Neural cell (in vitro differentiated cells): Measurements from ENCODE around the gene STARD9. TPM values are rescaled to one million over a fixed set of nuclear protein-coding genes. Genes with fewer than 3 reads are reported as not detected.

Source experiments
- H2AFZ ChIP-seq: fragments of 200-600, 300-800 bp; sonication (generic), shearing (Covaris generic); 2 replicates; pipeline ENCODE4 v1.6.0; 2014; ENCODE audit warnings: low read depth, mild to moderate bottlenecking, antibody characterized with exemption, low read length, moderate library complexity
- H3F3A ChIP-seq: fragments of 200-600 bp; shearing (Covaris generic); 2 replicates; pipeline ENCODE4 v1.6.1; 2016; ENCODE audit warnings: mild to moderate bottlenecking, moderate library complexity, mixed read lengths, antibody characterized with exemption, low read length; ENCODE audit not compliant: insufficient read depth, poor library complexity, severe bottlenecking
- H3K27ac ChIP-seq: fragments of 200-600, 300-800 bp; sonication (generic), shearing (Covaris generic); 2 replicates; pipeline ENCODE4 v1.5.1; 2014; ENCODE audit warnings: mild to moderate bottlenecking, low read length, moderate library complexity
- H3K27me3 ChIP-seq: fragments of 300-800, 200-600 bp; sonication (generic), shearing (Covaris generic); 2 replicates; pipeline ENCODE4 v1.6.0; 2014; ENCODE audit warnings: mild to moderate bottlenecking, low read depth, low read length, moderate library complexity; ENCODE audit not compliant: insufficient read depth
- H3K36me3 ChIP-seq: fragments of 300-800, 200-600 bp; sonication (generic), shearing (Covaris generic); 2 replicates; pipeline ENCODE4 v1.5.1; 2014; ENCODE audit warnings: mild to moderate bottlenecking, antibody characterized with exemption, low read length, moderate library complexity; ENCODE audit not compliant: insufficient read depth
- H3K4me2 ChIP-seq: fragments of 300-800, 200-600 bp; sonication (generic), shearing (Covaris generic); 2 replicates; pipeline ENCODE4 v1.6.0; 2014; ENCODE audit warnings: mild to moderate bottlenecking, low read length
- H3K4me3 ChIP-seq: fragments of 300-800, 200-600 bp; sonication (generic), shearing (Covaris generic); 2 replicates; pipeline ENCODE4 v1.5.1; 2014; ENCODE audit warnings: mild to moderate bottlenecking, low read length, moderate library complexity
- H3K79me2 ChIP-seq: fragments of 200-600 bp; shearing (Covaris generic); replicated peaks from 2 replicates; pipeline ENCODE4 v1.6.0; 2014; ENCODE audit warnings: mild to moderate bottlenecking, low read length, moderate library complexity; ENCODE audit not compliant: insufficient read depth
- H3K9ac ChIP-seq: fragments of 300-800, 200-600 bp; sonication (generic), shearing (Covaris generic); 2 replicates; pipeline ENCODE4 v1.6.1; 2016; ENCODE audit warnings: mild to moderate bottlenecking, low read length, mixed read lengths
- H3K9me2 ChIP-seq: fragments of 200-600 bp; shearing (Covaris generic); 2 replicates; pipeline ENCODE4 v1.6.1; 2016; ENCODE audit warnings: mild to moderate bottlenecking, low read length, mixed read lengths; ENCODE audit not compliant: insufficient read depth
- H3K9me3 ChIP-seq: fragments of 200-600, 300-800 bp; sonication (generic), shearing (Covaris generic); 2 replicates; pipeline ENCODE4 v1.6.1; 2016; ENCODE audit warnings: mild to moderate bottlenecking, mixed run types, low read length, moderate library complexity, mixed read lengths
- H4K20me1 ChIP-seq: fragments of 200-600 bp; shearing (Covaris generic); 2 replicates; pipeline ENCODE4 v1.6.1; 2016; ENCODE audit warnings: mild to moderate bottlenecking, mixed run types; ENCODE audit not compliant: insufficient read depth
- CTCF ChIP-seq: fragments of 450-650 bp; IDR thresholded peaks from 2 replicates; pipeline ENCODE4 v1.5.1; 2014; ENCODE audit warnings: antibody characterized with exemption, mild to moderate bottlenecking, moderate library complexity; ENCODE audit not compliant: poor library complexity, severe bottlenecking
- EP300 ChIP-seq: fragments of 450-650 bp; conservative IDR thresholded peaks from 2 replicates; pipeline ENCODE4 v1.6.1; 2014; ENCODE audit warnings: antibody characterized with exemption, mild to moderate bottlenecking, moderate library complexity; ENCODE audit not compliant: poor library complexity, severe bottlenecking
- EZH2 ChIP-seq: fragments of 200-600, 300-800 bp; shearing (Covaris generic), sonication (generic); IDR thresholded peaks from 2 replicates; pipeline ENCODE4 v1.6.1; 2014; ENCODE audit warnings: antibody characterized with exemption, low read length, borderline replicate concordance, mild to moderate bottlenecking; ENCODE audit not compliant: insufficient read depth, poor library complexity, severe bottlenecking
- MXI1 ChIP-seq: fragments of 450-650 bp; conservative IDR thresholded peaks from 2 replicates; pipeline ENCODE4 v1.6.1; 2014; ENCODE audit warnings: antibody characterized with exemption, mild to moderate bottlenecking; ENCODE audit not compliant: poor library complexity, severe bottlenecking
- POLR2AphosphoS5 ChIP-seq: IDR thresholded peaks from 2 replicates; pipeline ENCODE4 v1.6.1; 2012
- RAD21 ChIP-seq: fragments of 450-650 bp; conservative IDR thresholded peaks from 2 replicates; pipeline ENCODE4 v1.6.1; 2014; ENCODE audit warnings: antibody characterized with exemption, mild to moderate bottlenecking, moderate library complexity
- REST ChIP-seq: IDR thresholded peaks from 2 replicates; pipeline ENCODE4 v1.6.1; 2012; ENCODE audit warnings: borderline replicate concordance
- SMC3 ChIP-seq: fragments of 450-650 bp; conservative IDR thresholded peaks from 2 replicates; pipeline ENCODE4 v1.6.1; 2014; ENCODE audit warnings: antibody characterized with exemption, mild to moderate bottlenecking, moderate library complexity; ENCODE audit not compliant: poor library complexity
- TAF1 ChIP-seq: IDR thresholded peaks from 2 replicates; pipeline ENCODE4 v1.6.1; 2012; ENCODE audit warnings: low read depth
- polyA plus RNA-seq: library from polyadenylated mRNA; depleted of rRNA; stranded (reverse); fragments of >200 nt; gene quantifications from 2 replicates; pipeline ENCODE4 v1.2.3, GENCODE V29; 2014

STARD9 gene
- polyA plus RNA-seq, 1 donor from 2014 or later = 6.4 TPM

- Histone ChIP-seq H3K36me3 (no peaks in the 10 kb centered on the region), H2AFZ (no peak overlapping the region)
- TF ChIP-seq EP300 = no peak
- no peak for TF ChIP-seq RAD21
- no peak for TF ChIP-seq CTCF
- TF ChIP-seq EZH2 = no peak
- TF ChIP-seq SMC3 = no peak
- no peak for TF ChIP-seq TAF1
- TF ChIP-seq POLR2AphosphoS5 = no peak
- no peak for TF ChIP-seq MXI1
- no peak for TF ChIP-seq REST
Observed at GRCh38 chr15:42692997-42693396, 117.6 kb downstream of the STARD9 start.

GRCh38 chr15:42693496-42693895, 118.1 kb downstream of the STARD9 start:
- H3K4me2 ChIP-seq = no peak overlapping the region
- H3K9me2 ChIP-seq = no peaks in the 10 kb centered on the region
- no peak overlapping the region for H2AFZ ChIP-seq
- no peaks in the 10 kb centered on the region for H4K20me1 ChIP-seq
- H3F3A ChIP-seq = no peaks in the 10 kb centered on the region
- H3K79me2 ChIP-seq = no peaks in the 10 kb centered on the region
- TF ChIP-seq EP300 = no peak
- TF ChIP-seq EZH2 = no peak
- no peak for TF ChIP-seq REST
- TF ChIP-seq MXI1 = no peak
- no peak overlapping the region for H3K9ac ChIP-seq
- H3K9me3 ChIP-seq = no peaks in the 10 kb centered on the region
- no peak overlapping the region for H3K27ac ChIP-seq
- H3K27me3 ChIP-seq = no peaks in the 10 kb centered on the region
- no peaks in the 10 kb centered on the region for H3K36me3 ChIP-seq
- H3K4me3 ChIP-seq = no peak overlapping the region

More at GRCh38 chr15:42692997-42693396, 117.6 kb downstream of the STARD9 start:
- Histone ChIP-seq H3K79me2 (no peaks in the 10 kb centered on the region), H3K4me3 (no peak overlapping the region), H3K27ac (no peak overlapping the region), H3F3A (no peaks in the 10 kb centered on the region), H3K27me3 (no peaks in the 10 kb centered on the region), H3K9me3 (no peaks in the 10 kb centered on the region), H3K9ac (no peak overlapping the region), H3K9me2 (no peaks in the 10 kb centered on the region), H4K20me1 (no peaks in the 10 kb centered on the region), H3K4me2 (no peak overlapping the region)
